ENCODE measurements around the gene SSTR4. TPM values are rescaled to one million over a fixed set of nuclear protein-coding genes. Genes with fewer than 3 reads are reported as not detected.

The SSTR4 gene
- total RNA-seq, 1 donor from 2014 or later: not detected

DNA sequence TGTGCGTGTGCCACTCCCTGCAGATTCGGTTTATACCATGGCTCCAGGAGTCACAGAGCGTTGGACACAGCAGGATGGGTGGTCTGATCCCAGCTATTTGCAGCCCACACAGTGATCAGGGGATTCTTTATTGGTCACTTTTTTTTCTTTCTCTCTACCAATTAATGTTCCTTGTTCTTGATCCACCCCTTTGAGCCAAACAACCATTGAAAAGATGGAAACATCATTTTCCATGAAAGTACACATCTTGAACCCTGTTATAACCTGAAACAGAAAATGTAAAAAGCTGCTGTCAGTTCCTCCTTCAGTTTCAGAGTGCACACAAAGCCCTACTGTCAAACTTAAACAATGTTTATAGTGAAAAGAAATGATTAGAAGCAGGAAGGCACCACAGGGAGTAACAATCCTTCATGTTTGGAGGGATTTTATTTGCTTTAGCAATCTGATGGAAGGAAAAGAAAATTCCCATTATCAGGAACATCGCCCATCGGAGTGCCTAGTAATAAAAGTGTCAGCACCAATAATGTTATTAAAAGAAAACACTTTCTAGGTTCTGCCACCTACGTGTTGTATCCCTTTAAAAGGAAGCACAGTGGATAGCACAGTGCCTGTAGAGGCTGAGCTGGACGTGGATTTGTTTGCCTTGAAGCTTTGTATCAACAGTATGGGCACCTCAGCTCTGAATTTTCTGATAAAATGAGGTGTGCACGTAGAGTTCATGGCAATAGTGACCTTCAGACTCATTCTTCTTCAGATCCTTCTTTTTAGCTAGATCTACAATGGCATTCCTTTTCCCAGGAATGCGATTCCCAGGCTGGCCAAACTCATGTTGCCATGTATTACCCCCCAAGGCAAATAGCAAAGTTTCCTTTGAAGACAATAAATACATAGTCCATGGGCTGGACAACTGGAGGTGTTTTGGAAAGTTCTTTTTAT, 30.4 kb downstream of the SSTR4 start:
- no peak for DNase-seq (ENCODE audit: low read depth)

DNA sequence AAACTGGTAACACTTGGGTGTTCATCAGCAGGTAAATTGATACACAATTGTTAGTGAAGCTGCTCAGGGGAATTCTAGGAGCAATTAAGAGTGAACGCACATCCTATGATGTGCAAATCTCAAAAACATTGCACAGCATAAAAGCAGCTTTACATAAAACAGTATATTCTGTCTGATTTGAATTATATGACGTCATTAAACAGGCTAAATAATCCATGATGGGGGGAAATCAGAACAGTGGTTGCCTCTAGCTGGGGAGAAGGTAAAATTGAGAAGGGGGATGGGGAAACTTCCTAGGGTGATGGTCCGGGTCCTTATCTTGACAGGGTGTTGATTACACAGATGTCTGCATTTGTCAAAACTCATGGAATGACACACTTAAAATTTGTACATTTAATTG, 31.7 kb downstream of the SSTR4 start:
- no peak for DNase-seq (ENCODE audit: low read depth)

DNA sequence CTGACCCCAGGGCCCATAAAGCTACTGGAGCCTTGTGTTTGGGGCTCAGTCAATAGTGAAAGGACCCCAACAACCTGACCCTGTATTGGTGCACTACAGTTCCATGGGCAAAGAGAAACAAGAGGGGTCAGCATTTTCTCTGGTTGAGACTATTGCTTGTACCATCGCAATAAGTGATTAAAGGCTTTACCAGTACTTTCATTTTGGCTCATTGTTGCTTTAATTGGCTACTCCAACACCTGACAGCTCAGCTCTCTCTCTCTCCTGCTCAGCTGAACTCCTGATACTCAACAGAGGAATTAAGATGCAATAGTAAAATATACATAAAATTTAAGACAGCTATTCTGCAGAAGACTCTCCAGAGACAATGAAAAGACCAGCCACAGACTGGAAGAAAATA, 33.2 kb downstream of the SSTR4 start:
- DNase-seq (ENCODE audit: low read depth): no peak

DNA sequence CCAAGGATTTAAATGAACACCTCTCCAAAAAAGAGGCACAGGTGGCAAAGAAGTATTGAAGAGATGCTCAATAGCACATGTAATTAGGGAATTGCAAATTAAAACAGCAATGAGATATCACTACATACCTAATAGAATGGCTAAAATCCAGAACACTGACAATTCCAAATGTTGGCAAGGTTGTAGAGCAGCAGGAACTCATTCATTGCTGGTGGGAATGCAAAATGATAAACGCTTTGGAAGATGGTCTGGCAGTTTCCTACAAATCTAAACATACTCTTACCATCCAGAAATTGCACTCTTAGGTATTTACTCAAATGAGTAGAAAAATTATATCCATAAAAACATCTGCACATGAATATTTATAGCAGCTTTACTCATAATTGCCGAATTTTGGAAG, 34.0 kb downstream of the SSTR4 start:
- DNase-seq (ENCODE audit: low read depth): no peak

DNA sequence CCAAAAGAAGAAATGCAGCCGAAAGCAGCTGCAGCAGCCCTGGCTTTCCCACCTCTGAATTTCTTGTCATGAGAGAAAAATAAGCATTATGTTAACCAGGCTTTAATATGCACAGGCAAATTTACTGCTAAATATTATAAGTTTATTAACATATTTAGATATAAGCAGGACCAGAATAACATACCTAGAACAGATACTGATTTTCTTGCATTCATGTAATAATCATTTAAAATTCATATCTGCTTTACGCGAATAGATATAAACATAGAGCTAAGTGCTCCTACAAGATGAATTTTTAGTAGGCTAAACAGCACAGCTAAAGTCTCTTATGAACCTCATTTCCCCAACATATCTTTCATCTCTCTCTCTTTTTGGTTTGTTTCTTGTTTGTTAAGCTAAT, 36.3 kb downstream of the SSTR4 start:
- DNase-seq (ENCODE audit: low read depth): no peak

DNA sequence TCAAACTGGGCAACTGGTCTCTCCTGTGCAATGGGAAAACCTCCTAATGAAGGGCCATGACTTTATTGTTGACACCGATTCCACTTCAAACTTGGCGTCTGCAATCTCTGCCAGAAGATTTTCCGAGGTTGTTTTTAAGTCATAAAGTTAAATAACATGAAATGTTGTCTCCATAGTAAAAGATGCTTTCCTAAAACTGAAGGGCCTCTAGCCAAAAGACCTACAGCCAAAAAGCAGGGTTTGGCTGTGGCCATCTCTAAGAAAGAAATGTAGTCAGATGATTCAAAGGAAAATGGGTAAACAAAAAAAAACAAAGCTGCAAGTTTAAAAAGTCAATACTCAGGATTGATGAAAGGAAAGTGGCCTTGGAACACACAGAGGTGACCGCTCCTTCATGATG, 36.9 kb downstream of the SSTR4 start:
- DNase-seq (ENCODE audit: low read depth): no peak

DNA sequence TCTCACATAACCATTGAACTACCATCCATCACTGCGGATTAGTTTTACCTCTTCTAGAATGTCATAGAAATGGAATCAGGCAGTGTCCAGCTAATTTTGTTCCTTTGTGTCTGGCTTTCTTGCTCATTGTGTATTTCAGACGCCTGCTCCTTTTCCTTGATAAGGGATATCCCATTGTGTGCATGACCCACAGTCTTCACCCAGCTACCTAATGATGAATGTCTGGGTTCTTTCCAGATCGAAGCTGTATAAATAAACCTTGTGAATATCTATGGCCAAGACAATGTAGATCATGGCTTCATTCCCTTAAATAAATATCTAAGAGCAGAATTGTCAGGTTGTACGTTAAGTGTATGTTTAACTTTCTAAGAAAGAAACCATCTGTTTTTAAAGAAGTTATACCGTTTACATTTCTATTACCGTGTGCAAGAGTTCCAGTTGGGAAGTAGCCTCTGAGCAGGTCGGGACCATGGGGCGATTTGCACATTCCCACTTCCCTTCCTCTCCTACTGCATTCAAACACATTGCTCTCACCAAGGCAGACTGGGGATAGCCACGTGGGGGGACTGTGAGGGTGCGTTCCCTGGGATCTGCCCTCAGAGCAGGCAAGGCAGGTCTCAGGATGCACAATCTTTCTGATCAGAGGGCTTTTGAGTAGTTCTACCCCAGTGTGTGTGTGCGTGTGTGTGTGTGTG, 37.9 kb downstream of the SSTR4 start:
- DNase-seq (ENCODE audit: low read depth): no peak

DNA sequence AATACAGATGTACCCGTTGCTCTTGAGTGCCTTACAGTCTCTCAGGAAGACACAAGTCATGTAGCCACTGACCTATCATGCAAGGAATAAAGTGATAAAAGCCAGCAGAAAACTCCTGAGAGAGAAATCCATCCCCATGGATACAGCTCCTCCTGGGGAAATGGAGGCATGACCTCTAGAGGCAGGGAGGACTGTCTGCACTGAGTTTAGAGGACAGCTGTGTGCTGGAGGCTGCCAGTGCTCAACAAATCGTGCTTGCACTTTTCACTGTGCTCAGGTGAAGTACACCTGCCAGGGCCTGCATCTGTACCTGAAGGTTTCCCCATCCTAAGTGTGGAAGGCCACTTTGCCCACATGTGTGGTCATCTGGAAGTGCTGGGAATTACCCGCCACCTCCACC, 38.9 kb downstream of the SSTR4 start:
- DNase-seq (ENCODE audit: low read depth): no peak

DNA sequence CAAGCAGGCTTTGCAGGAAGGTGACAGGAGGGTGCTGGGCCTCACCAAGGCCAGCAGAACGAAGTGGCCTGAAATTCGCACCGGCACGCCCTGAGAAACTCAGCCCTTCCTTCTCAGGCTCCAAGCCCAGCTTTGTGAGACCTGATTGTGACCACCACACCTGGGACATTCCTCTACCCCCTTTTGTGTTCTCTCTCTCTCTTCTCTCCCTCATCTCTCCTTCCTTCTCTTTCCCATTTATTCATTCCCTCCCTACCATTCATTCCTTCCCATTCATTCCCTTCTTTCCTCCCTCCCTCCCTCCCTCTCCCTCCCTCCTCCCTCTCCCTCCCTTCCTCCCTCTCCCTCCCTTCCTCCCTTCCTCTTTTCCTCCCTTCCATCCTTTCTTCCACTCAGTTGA, 42.2 kb downstream of the SSTR4 start:
- DNase-seq (ENCODE audit: low read depth): no peak

DNA sequence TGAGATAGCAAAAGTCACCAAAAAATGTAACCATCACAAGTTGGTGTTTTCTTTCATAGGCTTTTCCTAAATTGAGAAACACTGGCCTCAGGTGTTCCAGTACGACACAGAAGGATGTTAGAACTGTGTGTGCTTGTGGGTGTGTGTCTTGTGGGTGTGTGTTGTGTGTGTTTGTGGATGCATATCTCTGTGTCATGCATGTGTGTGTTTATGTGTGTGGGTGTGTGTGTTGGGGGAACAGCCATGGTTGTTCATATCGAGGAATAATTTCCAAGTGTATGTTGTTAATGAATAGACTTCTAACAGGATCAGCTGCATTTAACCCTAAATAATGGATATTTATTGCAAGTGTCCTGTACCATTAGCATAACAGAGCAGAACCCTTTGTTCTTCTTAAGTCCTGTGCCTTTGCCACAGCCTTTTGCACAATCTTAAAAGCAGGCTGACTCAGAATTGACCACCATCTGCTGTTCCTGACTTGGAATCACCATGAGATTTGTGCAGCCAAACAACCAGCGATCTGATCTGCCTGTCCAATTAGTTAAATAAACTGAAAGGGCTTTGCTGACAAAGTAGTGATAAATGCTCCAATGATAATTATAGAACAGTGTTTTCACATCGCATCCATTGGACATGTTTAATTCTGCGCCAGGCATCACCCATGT, 43.4 kb downstream of the SSTR4 start:
- DNase-seq (ENCODE audit: low read depth): peak; percentile 53

DNA sequence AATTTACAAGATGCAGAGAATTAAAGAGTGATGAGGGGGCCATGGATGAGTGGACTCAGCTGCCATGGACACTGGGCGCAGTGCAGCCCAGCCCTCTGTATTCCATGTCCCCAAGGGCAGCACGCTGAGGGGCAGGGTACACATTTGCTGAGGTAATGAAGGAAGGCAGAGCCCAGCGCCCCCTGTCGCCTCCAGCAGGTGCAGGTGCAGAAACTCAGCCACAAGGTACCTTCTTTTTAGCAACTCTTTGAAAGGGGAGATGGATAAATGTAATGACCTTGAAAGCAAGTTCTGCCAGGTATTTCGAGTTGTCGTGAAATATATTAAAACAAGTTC, 43.9 kb downstream of the SSTR4 start:
- DNase-seq (ENCODE audit: low read depth): no peak

DNA sequence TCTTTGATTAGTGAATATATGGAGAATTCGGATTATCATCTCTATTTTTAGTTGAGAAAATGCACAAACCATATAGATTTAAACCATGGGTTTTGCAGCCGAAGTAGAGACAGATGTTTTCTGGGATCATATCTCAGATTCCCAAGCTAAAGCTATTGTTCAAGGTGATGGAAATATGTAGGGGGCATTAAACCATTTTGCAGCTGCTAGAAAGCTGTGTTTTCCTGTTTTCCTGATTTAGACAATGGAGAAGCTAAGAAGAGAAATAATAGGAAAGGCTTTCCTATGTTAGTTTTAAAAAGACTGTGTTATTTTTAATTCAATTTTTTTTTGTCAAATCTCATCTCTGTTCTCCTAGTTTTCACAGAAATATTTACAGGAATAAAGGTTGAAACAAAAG, 44.8 kb downstream of the SSTR4 start:
- no peak for DNase-seq (ENCODE audit: low read depth)

DNA sequence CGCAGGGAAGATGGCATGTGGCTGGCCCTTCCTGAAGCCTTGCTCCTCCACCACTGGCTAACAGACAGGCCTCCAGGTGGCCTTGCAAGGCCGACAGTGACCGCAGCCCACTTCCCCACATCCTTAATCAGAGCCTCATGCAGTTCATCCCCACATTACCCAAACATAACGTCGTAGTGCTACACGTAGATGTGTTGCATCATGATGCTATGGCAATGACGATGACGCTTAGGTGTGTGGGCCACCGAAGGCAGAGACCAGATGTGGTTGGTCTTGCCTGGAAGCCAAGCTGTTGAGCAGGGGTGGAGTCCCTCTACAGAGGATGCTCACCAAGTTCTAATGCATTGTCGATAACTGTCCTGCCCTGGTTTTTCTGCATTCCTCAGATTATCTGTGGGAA, 45.4 kb downstream of the SSTR4 start:
- no peak for DNase-seq (ENCODE audit: low read depth)

DNA sequence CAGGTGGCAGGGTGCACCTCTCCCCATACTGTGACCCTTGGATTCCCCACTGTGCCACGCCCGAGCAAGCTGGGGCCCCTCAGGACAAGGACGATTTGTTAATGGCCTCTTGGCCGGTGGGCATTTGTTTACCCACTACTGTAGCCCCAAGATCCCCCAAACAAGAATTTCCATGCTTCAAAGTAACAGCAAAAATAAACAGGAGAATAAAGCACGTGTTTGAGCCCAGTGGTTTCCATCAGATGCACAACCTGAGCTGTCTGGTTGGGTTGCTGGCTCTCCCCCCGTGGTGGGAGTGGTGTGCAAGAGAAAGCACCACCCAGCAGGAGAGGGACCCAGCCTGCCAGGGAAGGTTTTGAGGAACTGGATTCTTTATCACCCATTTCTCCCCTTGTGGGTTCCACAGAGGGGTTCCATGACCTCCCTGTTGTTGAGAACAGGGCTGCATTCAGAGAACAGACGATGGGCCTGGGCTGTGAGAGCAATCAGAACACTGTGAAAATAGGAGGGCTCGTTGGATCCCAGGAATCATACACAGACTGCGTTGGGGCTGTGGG, 46.2 kb downstream of the SSTR4 start:
- no peak for DNase-seq (ENCODE audit: low read depth)

DNA sequence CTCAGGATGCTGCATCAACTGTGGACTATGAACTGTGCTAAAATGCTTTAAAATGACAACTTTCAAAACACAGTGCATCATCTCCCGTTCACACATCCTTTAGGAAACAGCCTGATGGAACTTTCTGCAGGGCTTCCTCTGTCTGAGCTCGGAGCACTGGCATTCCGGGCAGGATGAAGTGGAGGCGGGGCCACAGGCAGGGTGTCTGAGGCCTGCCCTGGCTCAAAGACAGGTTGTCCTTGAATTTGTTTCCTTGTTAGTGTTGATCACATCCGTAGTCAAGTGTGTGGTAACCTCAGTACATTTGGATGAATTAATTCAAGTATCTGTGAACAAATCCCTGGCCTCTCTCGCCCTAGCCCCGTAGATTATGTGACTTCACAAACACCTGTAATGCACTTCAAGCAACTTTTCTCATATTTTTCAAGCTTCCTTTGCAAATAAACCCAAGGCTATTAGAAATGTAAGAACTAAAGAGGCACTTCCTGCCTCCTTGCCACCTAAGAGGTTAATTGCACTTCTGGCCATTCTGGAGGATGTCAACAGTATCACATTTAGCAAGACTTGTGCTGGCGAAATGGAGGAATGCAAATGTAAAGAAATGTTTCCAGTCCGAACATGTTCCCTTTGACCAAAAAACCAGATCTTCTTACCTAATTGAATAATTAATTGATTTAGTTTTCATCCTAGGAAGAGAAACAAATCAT, 47.9 kb downstream of the SSTR4 start:
- DNase-seq (ENCODE audit: low read depth): no peak

DNA sequence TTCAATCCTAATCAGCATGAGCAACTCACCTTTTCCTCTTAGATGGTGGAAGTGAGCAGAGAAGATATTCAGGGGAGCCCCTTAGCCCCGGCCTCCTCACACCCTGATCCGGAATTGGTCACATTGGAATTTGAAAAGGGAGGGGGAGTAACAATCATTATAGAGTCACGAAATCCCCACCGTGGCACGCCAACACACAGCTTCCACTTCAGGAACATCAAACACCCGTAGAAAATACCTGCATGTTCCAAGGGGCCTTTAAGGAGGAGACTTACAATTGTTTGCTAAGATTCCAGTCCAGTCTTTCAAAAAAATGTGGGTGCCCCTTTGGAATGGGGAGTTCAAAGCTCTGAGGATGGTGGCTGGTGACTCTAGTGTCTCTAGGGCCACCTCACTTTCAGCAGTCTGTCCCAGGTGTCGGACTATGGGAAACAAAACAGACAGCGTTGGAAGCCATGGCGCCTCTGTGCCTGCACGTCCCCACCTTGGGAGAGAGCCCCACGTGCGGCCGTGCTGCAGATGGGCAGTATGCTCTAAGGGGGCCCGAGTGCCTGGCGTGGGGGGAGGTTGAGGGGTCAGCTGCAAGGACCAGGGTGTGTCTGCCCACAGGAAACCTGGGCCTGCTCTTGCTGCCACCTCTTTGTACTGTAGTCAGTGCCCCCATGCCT, 48.6 kb downstream of the SSTR4 start:
- DNase-seq (ENCODE audit: low read depth): no peak

DNA sequence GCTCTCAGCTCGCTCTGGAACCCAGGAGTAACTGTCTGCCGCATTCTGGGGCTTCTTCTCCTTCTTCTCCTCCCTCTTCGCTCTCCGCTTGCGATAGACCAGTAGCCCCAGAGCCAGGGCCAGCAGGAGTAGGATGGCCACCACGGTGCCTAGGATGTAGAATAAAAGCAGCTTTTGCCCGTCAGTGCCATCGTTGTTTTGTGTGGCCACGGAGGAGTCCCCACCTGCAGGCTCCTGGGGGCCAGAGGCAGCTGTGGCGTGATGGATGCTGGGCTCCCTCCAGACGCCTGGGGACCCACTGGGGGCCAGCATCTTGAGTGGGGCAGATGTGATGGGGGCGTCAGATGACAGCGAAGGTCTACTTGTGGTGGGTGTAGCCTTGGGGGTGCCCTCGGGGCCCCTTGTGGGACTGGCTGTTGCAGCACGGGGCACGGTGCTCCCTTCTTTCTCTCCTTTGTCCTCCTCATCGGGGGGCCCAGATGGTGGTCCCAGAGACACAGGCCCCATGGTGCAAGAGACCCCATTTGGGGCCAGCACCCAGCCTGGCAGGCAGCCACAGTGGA, 49.3 kb downstream of the SSTR4 start:
- DNase-seq (ENCODE audit: low read depth): no peak

DNA sequence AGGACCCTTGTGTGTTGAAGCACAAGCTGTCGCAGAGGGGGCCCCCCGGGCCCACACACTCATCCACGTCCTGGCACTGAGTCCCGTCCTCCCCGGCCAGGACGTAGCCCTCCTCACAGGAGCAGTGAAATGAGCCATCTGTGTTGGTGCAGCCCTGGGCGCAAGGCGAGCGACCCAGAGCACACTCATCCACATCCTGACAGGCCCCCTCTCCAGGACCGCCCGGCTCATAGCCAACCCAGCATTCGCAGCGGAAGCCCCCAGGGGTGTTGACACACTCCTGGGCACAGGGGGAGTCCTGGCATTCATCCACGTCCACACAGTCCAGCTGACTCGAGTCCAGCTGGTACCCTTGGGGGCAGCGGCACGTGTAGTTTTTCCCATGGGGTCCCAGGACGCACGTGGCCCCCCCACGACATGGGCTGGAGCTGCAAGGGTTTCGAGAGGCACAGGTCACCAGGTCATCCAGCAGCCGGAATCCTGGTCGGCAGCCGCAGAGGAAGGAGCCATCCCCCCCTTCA, 49.8 kb downstream of the SSTR4 start:
- DNase-seq (ENCODE audit: low read depth): no peak

DNA sequence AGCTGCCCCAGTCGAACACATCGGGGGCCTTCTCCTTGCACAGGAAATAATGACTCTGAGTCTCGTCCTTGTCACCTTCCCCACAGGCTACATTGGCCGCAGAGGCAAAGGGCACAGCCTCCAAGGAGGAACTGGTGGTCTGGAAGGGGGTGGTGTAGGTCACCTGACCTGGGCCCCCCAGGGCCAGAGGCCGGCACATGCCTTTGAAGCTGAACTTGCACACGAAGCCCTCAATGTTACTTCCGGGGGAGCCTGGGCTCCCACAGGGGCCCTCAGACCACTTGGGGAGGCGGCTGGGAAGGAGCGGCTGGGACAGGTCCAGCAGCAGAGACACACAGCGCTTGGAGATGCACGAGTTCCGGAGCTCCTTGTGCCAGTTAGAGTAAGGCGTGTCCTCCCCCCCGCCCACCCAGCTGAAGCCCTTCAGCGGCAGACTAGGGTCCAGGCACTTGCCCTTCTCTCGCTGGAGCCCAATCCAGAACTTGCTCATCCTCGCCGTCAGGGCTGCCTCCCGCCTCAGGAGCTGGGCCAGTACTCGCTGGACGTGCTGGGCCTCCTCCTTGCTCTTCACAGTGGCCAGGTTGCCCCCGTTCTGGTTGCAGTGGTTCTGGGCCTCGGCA, 50.4 kb downstream of the SSTR4 start:
- no peak for DNase-seq (ENCODE audit: low read depth)

DNA sequence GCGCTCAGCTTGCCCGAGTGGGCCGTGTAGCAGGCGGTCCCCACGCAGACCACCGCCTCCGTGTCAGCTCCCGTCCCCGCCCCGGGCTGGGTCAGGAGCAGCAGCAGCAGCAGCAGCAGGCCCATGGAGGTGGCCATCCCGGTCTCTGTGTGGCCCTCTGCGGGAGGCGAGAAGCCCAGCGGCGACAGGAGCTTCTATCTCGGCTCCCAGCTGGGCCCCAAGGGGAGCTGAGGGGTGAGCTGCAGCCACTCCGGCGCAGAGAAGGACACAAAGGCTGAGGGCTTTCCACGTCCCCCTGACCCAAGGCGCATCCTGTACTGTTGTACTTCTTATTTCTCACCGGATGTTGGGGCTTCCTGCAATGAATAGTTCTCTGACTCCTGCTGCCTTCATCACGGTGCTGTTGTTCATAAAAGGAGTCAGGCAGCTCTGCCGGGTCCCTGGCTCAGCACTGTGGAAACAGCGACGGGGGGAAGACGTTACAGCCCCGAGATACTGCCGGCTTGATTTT, 51.0 kb downstream of the SSTR4 start, which contains the start of gene CD93:
Gene CD93, minus strand, starts transcription at position 269 of the 511 bp plus-strand sequence. Its CDS starts 132 bp downstream, at position 137.
- DNase-seq (ENCODE audit: low read depth): no peak

Measured in renal cortical epithelial cell (primary cell).